ENCODE data around the gene SH3TC1. TPM values are rescaled to one million over a fixed set of nuclear protein-coding genes. Genes with fewer than 3 reads are reported as not detected.

Gene SH3TC1
- total RNA-seq, 1 donor from 2014 or later, result 1.2 TPM

DNA sequence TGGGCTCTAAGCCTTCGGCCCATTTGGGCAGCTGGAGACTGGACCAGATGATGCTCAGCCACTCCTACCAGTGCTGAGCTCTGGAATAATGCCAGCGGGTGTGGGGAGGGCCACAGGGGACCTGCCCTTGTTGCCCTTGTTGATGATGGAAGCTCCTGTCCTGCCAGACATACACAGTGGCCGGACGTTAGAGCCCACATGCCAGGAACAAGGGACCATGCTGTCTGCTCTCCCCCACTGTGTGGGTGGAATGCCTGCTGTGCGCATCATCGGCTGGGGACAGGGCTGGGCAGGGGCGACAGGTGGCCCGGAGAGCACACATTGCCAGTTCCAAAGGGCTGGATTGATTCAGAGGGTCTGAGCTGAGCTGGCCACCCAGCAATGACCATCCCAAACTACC lies 42.5 kb upstream of the SH3TC1 start:
- DNase-seq (ENCODE audit: low spot score), result no peak
- H3K27ac Mint-ChIP-seq (ENCODE audit: unreplicated experiment), result no peak overlapping the region
- no peaks in the 10 kb centered on the region for H3K9me3 Mint-ChIP-seq (ENCODE audit: low read depth)
- no peaks in the 10 kb centered on the region for H3K36me3 Mint-ChIP-seq (ENCODE audit: low read depth)
- peaks cover 24% of the 10 kb centered on the region for H3K27me3 Mint-ChIP-seq (ENCODE audit: low read depth)
- peaks cover 9% of the 10 kb centered on the region for H3K4me1 Mint-ChIP-seq (ENCODE audit: low read depth)
- no peak for TF ChIP-seq CTCF (IDR thresholded peaks at IDR 0.05)
- H3K4me3 Mint-ChIP-seq (ENCODE audit: unreplicated experiment), result no peak overlapping the region

- Mint-ChIP-seq H3K4me3 (ENCODE audit: unreplicated experiment) (peak overlapping the region; percentile 31), H3K27me3 (ENCODE audit: low read depth) (peaks cover 23% of the 10 kb centered on the region), H3K27ac (ENCODE audit: unreplicated experiment) (no peak overlapping the region), H3K36me3 (ENCODE audit: low read depth) (no peaks in the 10 kb centered on the region), H3K9me3 (ENCODE audit: low read depth) (no peaks in the 10 kb centered on the region), H3K4me1 (ENCODE audit: low read depth) (peaks cover 9% of the 10 kb centered on the region)
- DNase-seq (ENCODE audit: low spot score), result no peak
- no peak for TF ChIP-seq CTCF (IDR thresholded peaks at IDR 0.05)
Measured at GRCh38 chr4:8157496-8157895, 41.6 kb upstream of the SH3TC1 start.

DNA sequence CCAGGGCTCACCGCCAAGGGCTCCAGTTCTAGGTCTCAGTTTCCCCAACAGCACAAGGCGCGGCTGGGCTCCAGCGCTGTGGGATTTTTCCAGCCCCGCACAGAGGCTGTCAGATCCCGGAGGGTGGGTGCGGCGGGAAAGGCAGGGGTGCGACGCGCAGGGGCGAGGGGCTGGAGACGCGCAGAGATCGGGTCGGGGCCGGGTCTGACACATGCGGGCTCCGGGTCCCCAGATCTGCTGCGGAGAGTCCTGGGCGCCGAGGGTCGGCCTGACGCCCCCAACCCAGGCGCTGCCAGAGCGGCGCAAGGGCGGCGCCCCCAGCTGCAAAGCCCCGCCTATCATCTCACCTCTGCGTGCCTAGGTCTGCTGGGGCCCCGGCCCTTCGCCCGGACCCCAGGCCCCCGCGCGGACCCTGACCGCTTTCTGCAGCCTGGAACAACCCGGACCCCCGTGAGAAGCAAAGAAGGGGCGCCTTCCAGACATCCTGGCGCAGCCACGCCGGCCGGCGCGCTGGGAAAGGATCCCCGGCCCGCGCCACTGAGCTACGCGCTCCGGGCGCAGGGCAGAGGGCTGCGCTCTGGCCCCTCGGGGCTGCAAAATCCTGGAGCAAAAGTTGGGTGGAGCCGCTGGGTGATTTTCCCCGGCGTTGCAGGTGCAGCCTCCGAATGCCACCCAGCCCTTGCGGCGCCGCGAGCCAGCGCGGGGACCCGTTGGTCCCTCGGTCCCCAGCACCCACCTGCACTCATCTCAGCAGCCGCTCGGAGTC lies 41.0 kb upstream of the SH3TC1 start:
- no peak for DNase-seq (ENCODE audit: low spot score)
- no peaks in the 10 kb centered on the region for H3K9me3 Mint-ChIP-seq (ENCODE audit: low read depth)
- H3K4me1 Mint-ChIP-seq (ENCODE audit: low read depth), result peaks cover 9% of the 10 kb centered on the region
- TF ChIP-seq CTCF (IDR thresholded peaks at IDR 0.05), result no peak
- no peak overlapping the region for H3K27ac Mint-ChIP-seq (ENCODE audit: unreplicated experiment)
- peaks cover 17% of the 10 kb centered on the region for H3K27me3 Mint-ChIP-seq (ENCODE audit: low read depth)
- H3K36me3 Mint-ChIP-seq (ENCODE audit: low read depth), result no peaks in the 10 kb centered on the region
- peak overlapping the region; percentile 64 for H3K4me3 Mint-ChIP-seq (ENCODE audit: unreplicated experiment)

DNA sequence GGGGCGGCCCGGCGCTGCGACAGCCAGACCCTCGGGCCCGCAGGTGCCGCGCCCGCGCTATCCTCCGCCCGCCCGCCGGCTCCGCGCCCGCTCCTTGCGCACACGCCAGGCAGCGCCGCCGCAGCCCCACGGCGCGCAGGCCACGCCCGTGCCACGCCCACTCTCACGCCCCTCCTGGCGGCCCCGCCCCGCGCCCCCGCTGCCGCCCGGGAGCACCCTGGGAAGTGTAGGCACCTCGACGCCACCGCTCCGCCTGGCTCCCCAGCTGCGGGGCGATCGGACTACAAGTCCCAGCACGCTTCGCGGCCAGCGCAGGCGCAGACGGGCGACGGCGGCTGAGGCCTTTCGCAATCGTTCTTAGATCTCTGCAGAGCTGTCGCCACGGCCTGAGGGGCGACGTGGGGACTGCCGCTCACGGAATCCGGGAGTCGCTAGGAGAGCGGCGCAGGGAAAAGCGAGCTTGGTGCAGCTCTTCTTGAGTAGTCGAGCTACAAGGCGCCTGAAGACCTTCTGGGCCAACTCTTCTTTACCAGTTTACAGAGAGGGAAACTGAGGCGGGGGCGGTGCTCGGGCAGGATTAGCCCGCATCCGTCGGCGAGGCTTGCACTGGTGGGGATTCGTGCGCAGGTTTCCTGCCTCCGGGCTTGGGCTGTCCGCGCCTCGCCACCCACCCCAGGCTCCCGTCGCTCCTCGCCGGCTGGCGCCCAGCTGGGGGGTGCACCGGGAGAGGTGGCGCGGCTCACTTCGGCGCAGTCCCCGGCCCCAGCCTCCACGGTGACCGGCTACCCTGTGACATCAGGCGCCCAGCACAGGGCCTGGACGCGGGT lies 40.2 kb upstream of the SH3TC1 start, which contains the start of gene ABLIM2:
Gene ABLIM2 (minus strand): TSS at position 104 of the 827 bp plus-strand sequence. CDS start 124 bp downstream, outside the sequence.
- Mint-ChIP-seq H3K27me3 (ENCODE audit: low read depth) (peaks cover 13% of the 10 kb centered on the region), H3K9me3 (ENCODE audit: low read depth) (no peaks in the 10 kb centered on the region), H3K4me3 (ENCODE audit: unreplicated experiment) (peak within 1 kb of the TSS; percentile 91), H3K36me3 (ENCODE audit: low read depth) (no peaks in the 10 kb centered on the region), H3K27ac (ENCODE audit: unreplicated experiment) (peak within 1 kb of the TSS; percentile 82), H3K4me1 (ENCODE audit: low read depth) (peaks cover 9% of the 10 kb centered on the region)
- no peak for TF ChIP-seq CTCF (IDR thresholded peaks at IDR 0.05)
- DNase-seq (ENCODE audit: low spot score), result peak; percentile 100

DNA sequence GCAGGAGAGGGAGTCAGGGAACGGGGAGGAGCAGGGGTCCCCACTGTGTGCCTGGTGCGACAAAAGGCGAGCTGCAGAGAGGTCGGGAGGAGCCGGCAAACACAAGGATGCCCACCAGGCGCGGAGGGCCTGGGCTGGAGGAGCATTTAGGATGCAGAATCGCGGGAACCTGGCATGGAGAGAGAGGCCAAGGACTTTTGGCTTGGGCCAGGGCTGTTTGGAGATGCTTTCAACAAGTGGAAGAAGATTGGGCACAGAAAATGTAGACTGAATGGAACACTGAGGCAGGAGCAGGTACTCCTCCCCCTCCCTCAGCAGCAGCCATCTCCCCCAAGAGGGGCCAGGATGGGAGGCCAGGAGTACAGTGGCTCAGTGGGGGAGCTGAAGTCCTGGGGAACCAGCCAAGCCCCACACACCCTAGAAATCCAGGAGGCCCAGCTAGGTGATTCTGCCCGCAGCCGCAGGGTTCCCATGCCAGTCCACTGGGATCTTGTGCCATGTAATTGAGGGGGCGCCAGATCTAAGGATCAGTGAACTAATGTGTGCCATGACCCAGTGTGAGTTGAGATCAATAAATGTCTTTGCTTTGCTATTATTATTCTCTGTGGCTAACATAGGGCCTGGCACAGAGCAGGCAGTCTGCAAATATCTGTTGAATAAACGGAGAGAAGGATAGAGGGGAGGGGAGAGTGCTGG lies 39.4 kb upstream of the SH3TC1 start:
- TF ChIP-seq CTCF (IDR thresholded peaks at IDR 0.05), result no peak
- Mint-ChIP-seq H3K4me3 (ENCODE audit: unreplicated experiment) (peak overlapping the region; percentile 91), H3K27ac (ENCODE audit: unreplicated experiment) (no peak overlapping the region), H3K27me3 (ENCODE audit: low read depth) (peaks cover 18% of the 10 kb centered on the region), H3K36me3 (ENCODE audit: low read depth) (no peaks in the 10 kb centered on the region), H3K4me1 (ENCODE audit: low read depth) (peaks cover 9% of the 10 kb centered on the region), H3K9me3 (ENCODE audit: low read depth) (no peaks in the 10 kb centered on the region)
- no peak for DNase-seq (ENCODE audit: low spot score)

All from chondrocyte (in vitro differentiated cells).